Loucy (cell line): ENCODE data around the gene NOM1.

ENCODE experiments used
- CTCF ChIP-seq: fragments of 200-600 bp; sonication (generic); conservative IDR thresholded peaks from 2 replicates; pipeline ENCODE4 v1.5.1; 2014; ENCODE audit warnings: mild to moderate bottlenecking, antibody characterized with exemption, low read length
- EZH2phosphoT487 ChIP-seq: fragments of 200-600 bp; IDR thresholded peaks from 2 replicates; pipeline ENCODE4 v1.6.1; 2018; ENCODE audit warnings: antibody characterized with exemption, mild to moderate bottlenecking, moderate library complexity, borderline replicate concordance

GRCh38 chr7:157019718-157020451 lies 70.4 kb downstream of the NOM1 start:
- TF ChIP-seq CTCF (no peak), EZH2phosphoT487 (no peak)
